ENCODE data around the gene NDUFAF8.

Gene NDUFAF8

GRCh38 chr17:81238815-81239713, at the start of gene NDUFAF8, which contains the start of gene TEPSIN:
TSS of gene NDUFAF8 (plus strand) at chr17:81239318. CDS start at chr17:81239364, 46 bp downstream.
TSS of gene TEPSIN (minus strand) at chr17:81239055. CDS start at chr17:81239033, 22 bp downstream.
- DNase-seq, result peak; percentile 89

- no peak for DNase-seq
Measured at GRCh38 chr17:81189670-81190530, 49.2 kb upstream of the NDUFAF8 start.

- DNase-seq, result no peak
Measured at GRCh38 chr17:81190591-81190990, 48.5 kb upstream of the NDUFAF8 start.

GRCh38 chr17:81191116-81191515, 48.0 kb upstream of the NDUFAF8 start:
- DNase-seq, result no peak

- DNase-seq, result no peak
Measured at GRCh38 chr17:81191646-81192045, 47.5 kb upstream of the NDUFAF8 start.

- DNase-seq, result no peak
Measured at GRCh38 chr17:81192386-81193050, 46.6 kb upstream of the NDUFAF8 start.

- DNase-seq, result no peak
Measured at GRCh38 chr17:81193051-81193410, 46.1 kb upstream of the NDUFAF8 start.

GRCh38 chr17:81193470-81194224, 45.5 kb upstream of the NDUFAF8 start:
- DNase-seq, result no peak

- DNase-seq, result no peak
Measured at GRCh38 chr17:81194225-81194760, 44.8 kb upstream of the NDUFAF8 start.

- DNase-seq, result no peak
Measured at GRCh38 chr17:81194941-81195901, 43.9 kb upstream of the NDUFAF8 start.

GRCh38 chr17:81195941-81196495, 43.1 kb upstream of the NDUFAF8 start:
- no peak for DNase-seq

- DNase-seq, result no peak
Measured at GRCh38 chr17:81196505-81197408, 42.4 kb upstream of the NDUFAF8 start.

- DNase-seq, result no peak
Measured at GRCh38 chr17:81197409-81197795, 41.7 kb upstream of the NDUFAF8 start.

GRCh38 chr17:81197831-81198490, 41.2 kb upstream of the NDUFAF8 start:
- no peak for DNase-seq

GRCh38 chr17:81198826-81199481, 40.2 kb upstream of the NDUFAF8 start:
- DNase-seq, result no peak

- no peak for DNase-seq
Measured at GRCh38 chr17:81199482-81199830, 39.7 kb upstream of the NDUFAF8 start.

- DNase-seq, result no peak
Measured at GRCh38 chr17:81200201-81200600, 38.9 kb upstream of the NDUFAF8 start.

Data from DMS79 (cell line).